ENCODE measurements around the gene MRPS21. TPM values are rescaled to one million over a fixed set of nuclear protein-coding genes. Genes with fewer than 3 reads are reported as not detected.
A peak's percentile ranks its signal among the peaks of the same experiment; 100 is the strongest.

MRPS21 gene
- total and polyA plus RNA-seq, 9 of the 15 experiments (the other 6 are each of a cell fraction or from before 2014, with no cell fraction given): 119 to 407 (median 149) TPM

GRCh38 chr1:150281221-150281757, 12.4 kb upstream of the MRPS21 start:
- H3K27ac ChIP-seq (ENCODE audit: extremely low read depth, low read depth, low read length): peak overlapping the region; percentile 39; the same call in 2 of the 3 replicates
- peak; percentile 46 to 67 (median 50) for DNase-seq (ENCODE audit: extremely low read depth in 1 of 4, low spot score in 3 of 4)
- no peak for TF ChIP-seq PYGO2 (tag; IDR thresholded peaks at IDR 0.05)
- no peak for TF ChIP-seq RB1 (IDR thresholded peaks at IDR 0.05; ENCODE audit: low read depth)
- TF ChIP-seq KDM4B (IDR thresholded peaks at IDR 0.05; ENCODE audit: borderline replicate concordance in 2 of 2, low read depth in 1 of 2): no peak
- TF ChIP-seq RAD21 (CRISPR knock-in tag; conservative IDR thresholded peaks at IDR 0.05 in 1 of 2, IDR thresholded peaks at IDR 0.05 in 1 of 2): peak; percentile 50 to 72; a peak in 3 of 4 replicates
- no peak for TF ChIP-seq SRSF7 (optimal IDR thresholded peaks at IDR 0.05; ENCODE audit: low read depth, low read length)
- TF ChIP-seq NFRKB (IDR thresholded peaks at IDR 0.05; ENCODE audit: low read depth): no peak
- no peak for TF ChIP-seq SNIP1 (IDR thresholded peaks at IDR 0.05; ENCODE audit: low read depth)
- TF ChIP-seq, protein P1, sequence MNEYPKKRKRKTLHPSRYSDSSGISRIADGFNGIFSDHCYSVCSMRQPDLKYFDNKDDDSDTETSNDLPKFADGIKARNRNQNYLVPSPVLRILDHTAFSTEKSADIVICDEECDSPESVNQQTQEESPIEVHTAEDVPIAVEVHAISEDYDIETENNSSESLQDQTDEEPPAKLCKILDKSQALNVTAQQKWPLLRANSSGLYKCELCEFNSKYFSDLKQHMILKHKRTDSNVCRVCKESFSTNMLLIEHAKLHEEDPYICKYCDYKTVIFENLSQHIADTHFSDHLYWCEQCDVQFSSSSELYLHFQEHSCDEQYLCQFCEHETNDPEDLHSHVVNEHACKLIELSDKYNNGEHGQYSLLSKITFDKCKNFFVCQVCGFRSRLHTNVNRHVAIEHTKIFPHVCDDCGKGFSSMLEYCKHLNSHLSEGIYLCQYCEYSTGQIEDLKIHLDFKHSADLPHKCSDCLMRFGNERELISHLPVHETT (CRISPR knock-in tag; conservative IDR thresholded peaks at IDR 0.05 in 1 of 2, IDR thresholded peaks at IDR 0.05 in 1 of 2): no peak
- TF ChIP-seq MTA2 (IDR thresholded peaks at IDR 0.05; ENCODE audit: low read depth): no peak
- TF ChIP-seq, protein P2, sequence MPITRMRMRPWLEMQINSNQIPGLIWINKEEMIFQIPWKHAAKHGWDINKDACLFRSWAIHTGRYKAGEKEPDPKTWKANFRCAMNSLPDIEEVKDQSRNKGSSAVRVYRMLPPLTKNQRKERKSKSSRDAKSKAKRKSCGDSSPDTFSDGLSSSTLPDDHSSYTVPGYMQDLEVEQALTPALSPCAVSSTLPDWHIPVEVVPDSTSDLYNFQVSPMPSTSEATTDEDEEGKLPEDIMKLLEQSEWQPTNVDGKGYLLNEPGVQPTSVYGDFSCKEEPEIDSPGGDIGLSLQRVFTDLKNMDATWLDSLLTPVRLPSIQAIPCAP (CRISPR knock-in tag; IDR thresholded peaks at IDR 0.05; ENCODE audit: borderline replicate concordance): no peak
- TF ChIP-seq SRF (CRISPR knock-in tag; IDR thresholded peaks at IDR 0.05): no peak
- TF ChIP-seq ZNF398 (CRISPR knock-in tag; IDR thresholded peaks at IDR 0.05): no peak
- TF ChIP-seq NCOA2 (IDR thresholded peaks at IDR 0.05; ENCODE audit: partially characterized antibody in 2 of 2): no peak
- TF ChIP-seq HDAC3 (IDR thresholded peaks at IDR 0.05; ENCODE audit: borderline replicate concordance, partially characterized antibody): no peak
- no peak for TF ChIP-seq FOXA3 (CRISPR knock-in tag; conservative IDR thresholded peaks at IDR 0.05 in 1 of 2, IDR thresholded peaks at IDR 0.05 in 1 of 2)
- TF ChIP-seq SMC3 (conservative IDR thresholded peaks at IDR 0.05; ENCODE audit: insufficient read depth, low read depth, low read length): peak; percentile 47; the same call in 1 of the 2 replicates
- TF ChIP-seq ZNF253 (CRISPR knock-in tag; conservative IDR thresholded peaks at IDR 0.05): no peak

More at GRCh38 chr1:150281221-150281757, 12.4 kb upstream of the MRPS21 start:
- no TSS peak for BruUV-seq (replicated peaks)
- ChIA-PET CTCF (ENCODE audit: low intra/inter-chr PET ratio) (interaction anchor here (0.6 to 4.0 kb wide), 3 partner anchors 26 to 95 kb away, joined by 4 to 43 read pairs (median 5); no protein-coding TSS in a partner anchor), POLR2A (interaction anchor here (1.0 kb wide), 1 partner anchor 9 kb away, joined by 3 read pairs; the partner anchor contains the start of gene C1orf54)
- Histone ChIP-seq H3K9me1 (ENCODE audit: control insufficient read depth, insufficient read depth, low read length) (no peaks in the 10 kb centered on the region), H3K9me3 (replicated peaks; ENCODE audit: control insufficient read depth, insufficient read depth, low read depth, low read length) (no peaks in the 10 kb centered on the region), H3K4me1 (replicated peaks in 1 of 2; ENCODE audit: control insufficient read depth in 2 of 2, insufficient read depth in 2 of 2, low read length in 2 of 2) (peaks cover 0 to 14% of the 10 kb centered on the region in 2 experiments; a peak in 3 of 5 replicates), H3K79me2 (ENCODE audit: control insufficient read depth, insufficient read depth, low read length) (no peaks in the 10 kb centered on the region), H3K4me3 (no peak overlapping the region), H3K36me3 (ENCODE audit: control insufficient read depth, insufficient read depth, low read length) (no peaks in the 10 kb centered on the region), H3K4me2 (ENCODE audit: insufficient read depth, low read length) (peak overlapping the region; percentile 29; the same call in 1 of the 2 replicates), H3K9ac (ENCODE audit: insufficient read depth in 1 of 2, low read depth in 2 of 2, low read length in 2 of 2) (no peak overlapping the region; a peak in 2 of 4 replicates), H3K27me3 (ENCODE audit: control insufficient read depth in 2 of 2, insufficient read depth in 2 of 2, low read length in 2 of 2) (no peaks in the 10 kb centered on the region), H2AFZ (ENCODE audit: low read depth, low read length) (peak overlapping the region; percentile 88), H4K20me1 (replicated peaks; ENCODE audit: control insufficient read depth, insufficient read depth, low read length) (no peaks in the 10 kb centered on the region)
- in situ Hi-C loops (cut with MboI) (no loop called here), intact Hi-C loops (cut with micrococcal nuclease) (loop anchor here (1.0 kb wide), 1 partner anchor 26 kb away; no protein-coding TSS in a partner anchor)
- ATAC-seq: peak; percentile 91
- FAIRE-seq: peak; percentile 65
- 25% methylated on average over 15 of the region's 15 CpGs for WGBS (ENCODE audit: insufficient coverage, low coverage, missing lambda C conversion rate)

All from K562 (cell line).